Endodermal cell (in vitro differentiated cells): ENCODE data around the gene MYLIP. TPM values are rescaled to one million over a fixed set of nuclear protein-coding genes. Genes with fewer than 3 reads are reported as not detected.
"Not testable (repeated sequence)": the region's sequence is repeated elsewhere in the genome, so short reads cannot be mapped to it uniquely, and the experiment has no call there.

Experiments
- DNase-seq: peaks from one replicate; pipeline ENCODE4 v3.0.0-alpha.2; 2017
- H3K27ac ChIP-seq: 2 replicates; pipeline ENCODE4 v1.5.1; 2013; ENCODE audit warnings: mild to moderate bottlenecking, low read depth, low read length, moderate library complexity
- H3K27me3 ChIP-seq: 2 replicates; pipeline ENCODE4 v1.6.1; 2013; ENCODE audit warnings: mild to moderate bottlenecking, low read length, moderate library complexity; ENCODE audit not compliant: insufficient read depth, control insufficient read depth, poor library complexity, severe bottlenecking
- H3K36me3 ChIP-seq: 2 replicates; pipeline ENCODE4 v1.7.0; 2013; ENCODE audit warnings: mild to moderate bottlenecking, low read length, moderate library complexity; ENCODE audit not compliant: control insufficient read depth, insufficient read depth
- H3K4me1 ChIP-seq: one replicate; pipeline ENCODE4 v1.7.0; 2013; ENCODE audit warnings: low read length; ENCODE audit not compliant: control insufficient read depth, insufficient read depth
- H3K4me3 ChIP-seq: 2 replicates; pipeline ENCODE4 v1.5.1; 2013; ENCODE audit warnings: mild to moderate bottlenecking, low read length, moderate library complexity
- H3K9ac ChIP-seq: 2 replicates; pipeline ENCODE4 v1.6.1; 2013; ENCODE audit warnings: mild to moderate bottlenecking, low read length, moderate library complexity; ENCODE audit not compliant: poor library complexity, severe bottlenecking; ENCODE audit errors: extremely low read depth
- H3K9me3 ChIP-seq: 2 replicates; pipeline ENCODE4 v1.6.1; 2013; ENCODE audit warnings: mild to moderate bottlenecking, low read length, moderate library complexity; ENCODE audit not compliant: control insufficient read depth
- H3K27ac Mint-ChIP-seq: 2 replicates; pipeline ENCODE4 v1.8.0; 2020; ENCODE audit warnings: mixed read lengths
- H3K27me3 Mint-ChIP-seq: 2 replicates; pipeline ENCODE4 v1.8.0; 2021; ENCODE audit warnings: mild to moderate bottlenecking, mixed read lengths; ENCODE audit not compliant: insufficient read depth
- H3K36me3 Mint-ChIP-seq: 2 replicates; pipeline ENCODE4 v1.8.0; 2020; ENCODE audit warnings: low read depth, mixed read lengths
- H3K4me1 Mint-ChIP-seq: 2 replicates; pipeline ENCODE4 v1.8.0; 2020; ENCODE audit warnings: mixed read lengths
- H3K4me3 Mint-ChIP-seq: 2 replicates; pipeline ENCODE4 v1.8.0; 2020; ENCODE audit warnings: mild to moderate bottlenecking, moderate library complexity, mixed read lengths
- H3K9me3 Mint-ChIP-seq: 2 replicates; pipeline ENCODE4 v1.8.0; 2020; ENCODE audit warnings: mild to moderate bottlenecking, mixed read lengths
- CTCF ChIP-seq: fragments of 200-600 bp; sonication (generic); conservative IDR thresholded peaks from 2 replicates; pipeline ENCODE4 v1.5.0; 2021; ENCODE audit warnings: antibody characterized with exemption, mild to moderate bottlenecking
- WGBS, 2 experiments: methylation state at CpG; one replicate each; pipeline versions ENCODE4 v1.1.5 to v1.1.7; 2013; ENCODE audit warnings: missing lambda C conversion rate in 2 of 2, mixed read lengths in 1 of 2; ENCODE audit not compliant: insufficient coverage in 1 of 2, insufficient read length in 1 of 2; 5-methylcytosine and 5-hydroxymethylcytosine counted together
- total RNA-seq, 2 donors: library from RNA; stranded (reverse); fragmentation: NEBNext Ultra II Directional in 1 of 2; extraction: Animal tissue kit (Norgen Biotek cat#: 25700) in 1 of 2; gene quantifications; 2 replicates in 1 of 2; 3 replicates in 1 of 2; pipeline ENCODE4 v1.2.1, GENCODE V29; 2021

The MYLIP gene
- total RNA-seq, 2 donors from 2014 or later, result 25.8 to 30.2 TPM

GRCh38 chr6:16173167-16173940 lies 44.5 kb downstream of the MYLIP start:
- H3K27ac Mint-ChIP-seq, result peak overlapping the region; percentile 73
- H3K9me3 ChIP-seq, result no peaks in the 10 kb centered on the region
- H3K27me3 Mint-ChIP-seq, result peaks cover 3% of the 10 kb centered on the region
- no peak overlapping the region for H3K4me3 Mint-ChIP-seq
- DNase-seq, result no peak
- TF ChIP-seq CTCF, result no peak
- no peak overlapping the region for H3K4me3 ChIP-seq
- no peaks in the 10 kb centered on the region for H3K9me3 Mint-ChIP-seq
- 87% methylated on average over 3 of the region's 3 CpGs; no CpG with 5 or more reads in 1 of the 2 experiments for WGBS, 2 experiments
- H3K27me3 ChIP-seq, result no peaks in the 10 kb centered on the region
- H3K36me3 Mint-ChIP-seq, result no peaks in the 10 kb centered on the region
- no peaks in the 10 kb centered on the region for H3K36me3 ChIP-seq
- peaks cover 24% of the 10 kb centered on the region for H3K4me1 ChIP-seq
- H3K4me1 Mint-ChIP-seq, result peaks cover 54% of the 10 kb centered on the region
- H3K27ac ChIP-seq, result no peak overlapping the region
- no peak overlapping the region for H3K9ac ChIP-seq

- Histone ChIP-seq H3K4me3 (peak overlapping the region; percentile 52), H3K27me3 (no peaks in the 10 kb centered on the region), H3K9ac (no peak overlapping the region), H3K9me3 (no peaks in the 10 kb centered on the region), H3K36me3 (no peaks in the 10 kb centered on the region), H3K4me1 (peaks cover 24% of the 10 kb centered on the region), H3K27ac (no peak overlapping the region)
- DNase-seq, result peak; percentile 84
- H3K27me3 Mint-ChIP-seq, result peaks cover 3% of the 10 kb centered on the region
- TF ChIP-seq CTCF, result no peak
- whole genome bisulfite sequencing, 2 experiments, result 14 to 16% methylated on average over 2 to 8 of the region's 8 CpGs
- H3K4me3 Mint-ChIP-seq, result peak overlapping the region; percentile 49
- H3K27ac Mint-ChIP-seq, result peak overlapping the region; percentile 97
- H3K4me1 Mint-ChIP-seq, result peaks cover 48% of the 10 kb centered on the region
- no peaks in the 10 kb centered on the region for H3K36me3 Mint-ChIP-seq
- H3K9me3 Mint-ChIP-seq, result no peaks in the 10 kb centered on the region
Measured at GRCh38 chr6:16174416-16175078, 45.7 kb downstream of the MYLIP start.

GRCh38 chr6:16176600-16176999 lies 47.7 kb downstream of the MYLIP start:
- H3K27ac Mint-ChIP-seq, H3K27ac ChIP-seq, H3K9me3 ChIP-seq, H3K4me3 ChIP-seq, H3K4me3 Mint-ChIP-seq, H3K9me3 Mint-ChIP-seq, H3K27me3 Mint-ChIP-seq, H3K36me3 ChIP-seq, H3K9ac ChIP-seq, DNase-seq, H3K36me3 Mint-ChIP-seq, H3K27me3 ChIP-seq: not testable (repeated sequence)
- H3K4me1 ChIP-seq, result peaks cover 24% of the 10 kb centered on the region
- WGBS, 2 experiments, result 100% methylated on average over 1 of the region's 1 CpG; no CpG with 5 or more reads in 1 of the 2 experiments
- H3K4me1 Mint-ChIP-seq, result peaks cover 39% of the 10 kb centered on the region
